ENCODE measurements around the gene DGKB.

GRCh38 chr7:14432924-14433323, 469.6 kb downstream of the DGKB start:
- TF ChIP-seq EZH2 (IDR thresholded peaks at IDR 0.05; ENCODE audit: borderline replicate concordance, low read depth, low read length, poor library complexity, severe bottlenecking) (no peak), CTCF (conservative IDR thresholded peaks at IDR 0.05; ENCODE audit: low read depth, low read length) (no peak)
